Bronchial epithelial cell (primary cell): ENCODE measurements around the gene TJP2. TPM values are rescaled to one million over a fixed set of nuclear protein-coding genes. Genes with fewer than 3 reads are reported as not detected.

Source experiments
- DNase-seq: peaks from one replicate; pipeline ENCODE4 v3.0.0-alpha.2; 2010; ENCODE audit warnings: low read depth
- FAIRE-seq: peaks from 2 replicates; lab custom pipeline; 2011; peaks lifted over from hg19 to GRCh38; lab: Jason Lieb, UNC
- H3K27me3 ChIP-seq: 2 replicates; pipeline ENCODE4 v1.5.1; 2011; ENCODE audit warnings: low read length; ENCODE audit not compliant: control insufficient read depth, insufficient read depth
- H3K36me3 ChIP-seq: 2 replicates; pipeline ENCODE4 v1.5.1; 2011; ENCODE audit warnings: low read length; ENCODE audit not compliant: control insufficient read depth, insufficient read depth
- H3K4me3 ChIP-seq: 2 replicates; pipeline ENCODE4 v1.5.1; 2011; ENCODE audit warnings: mild to moderate bottlenecking, low read depth, low read length, control low read depth
- total RNA-seq: library from RNA; depleted of rRNA; stranded (reverse); fragments of >200 nt; gene quantifications from 2 replicates; pipeline ENCODE4 v1.2.1, GENCODE V29; 2014
- TF ChIP-seq, protein P1 (sequence below): IDR thresholded peaks from 2 replicates; pipeline ENCODE4 v1.5.1; 2011; ENCODE audit warnings: mild to moderate bottlenecking, moderate library complexity, low read length, control low read depth, inconsistent platforms; ENCODE audit not compliant: insufficient read depth, severe bottlenecking

Gene TJP2
- total RNA-seq, 1 donor from 2014 or later: 80.3 TPM

- FAIRE-seq: no peak
- TF ChIP-seq, protein P1, sequence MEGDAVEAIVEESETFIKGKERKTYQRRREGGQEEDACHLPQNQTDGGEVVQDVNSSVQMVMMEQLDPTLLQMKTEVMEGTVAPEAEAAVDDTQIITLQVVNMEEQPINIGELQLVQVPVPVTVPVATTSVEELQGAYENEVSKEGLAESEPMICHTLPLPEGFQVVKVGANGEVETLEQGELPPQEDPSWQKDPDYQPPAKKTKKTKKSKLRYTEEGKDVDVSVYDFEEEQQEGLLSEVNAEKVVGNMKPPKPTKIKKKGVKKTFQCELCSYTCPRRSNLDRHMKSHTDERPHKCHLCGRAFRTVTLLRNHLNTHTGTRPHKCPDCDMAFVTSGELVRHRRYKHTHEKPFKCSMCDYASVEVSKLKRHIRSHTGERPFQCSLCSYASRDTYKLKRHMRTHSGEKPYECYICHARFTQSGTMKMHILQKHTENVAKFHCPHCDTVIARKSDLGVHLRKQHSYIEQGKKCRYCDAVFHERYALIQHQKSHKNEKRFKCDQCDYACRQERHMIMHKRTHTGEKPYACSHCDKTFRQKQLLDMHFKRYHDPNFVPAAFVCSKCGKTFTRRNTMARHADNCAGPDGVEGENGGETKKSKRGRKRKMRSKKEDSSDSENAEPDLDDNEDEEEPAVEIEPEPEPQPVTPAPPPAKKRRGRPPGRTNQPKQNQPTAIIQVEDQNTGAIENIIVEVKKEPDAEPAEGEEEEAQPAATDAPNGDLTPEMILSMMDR: no peak
- Histone ChIP-seq H3K36me3 (peaks cover 2% of the 10 kb centered on the region), H3K4me3 (no peak overlapping the region), H3K27me3 (no peaks in the 10 kb centered on the region)
- DNase-seq: no peak
These were observed 37.9 kb upstream of the TJP2 start for GRCh38 chr9:69136185-69136584.

DNA sequence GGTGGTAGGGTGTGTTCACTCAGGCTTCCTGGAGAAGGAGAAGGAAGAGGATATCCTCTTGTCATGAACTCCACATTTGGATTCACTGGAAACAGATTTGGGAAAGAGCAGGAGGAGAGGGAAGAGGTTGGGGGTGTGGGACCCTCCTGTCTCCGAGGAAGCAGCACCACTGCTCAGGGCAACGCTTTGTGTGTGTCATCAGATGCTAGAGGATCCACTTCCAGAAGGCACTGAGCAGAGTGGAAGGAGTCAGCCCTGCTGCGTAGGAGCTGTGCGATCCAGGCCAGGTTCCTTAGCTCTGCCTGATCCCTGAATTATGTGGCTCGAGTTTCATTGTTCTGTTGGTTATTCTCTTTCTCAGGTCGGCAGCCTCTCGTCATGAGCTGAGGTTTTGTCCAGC lies 37.3 kb upstream of the TJP2 start:
- DNase-seq: no peak
- no peak overlapping the region for H3K4me3 ChIP-seq
- H3K36me3 ChIP-seq: peaks cover 2% of the 10 kb centered on the region
- TF ChIP-seq, protein P1: no peak
- FAIRE-seq: no peak
- no peaks in the 10 kb centered on the region for H3K27me3 ChIP-seq

DNA sequence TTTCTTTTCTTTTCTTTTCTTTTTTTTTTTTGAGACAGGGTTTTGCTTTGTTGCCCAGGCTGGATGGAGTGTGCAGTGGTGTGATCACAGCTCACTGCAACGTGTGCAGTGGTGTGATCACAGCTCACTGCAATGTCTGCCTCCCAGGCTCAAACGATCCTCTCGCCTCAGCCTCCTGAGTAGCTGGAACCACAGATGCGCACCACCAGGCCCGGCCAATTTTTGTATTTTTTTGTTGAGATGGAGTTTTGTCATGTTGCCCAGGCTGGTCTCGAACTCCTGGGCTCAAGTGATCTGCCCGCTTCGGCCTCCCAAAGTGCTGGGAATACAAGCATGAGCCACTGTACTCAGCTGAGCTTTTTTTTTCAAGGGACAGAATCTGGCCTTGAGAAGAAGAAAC lies 36.8 kb upstream of the TJP2 start:
- Histone ChIP-seq H3K36me3 (peaks cover 2% of the 10 kb centered on the region), H3K4me3 (no peak overlapping the region), H3K27me3 (no peaks in the 10 kb centered on the region)
- TF ChIP-seq, protein P1: no peak
- no peak for FAIRE-seq
- no peak for DNase-seq

DNA sequence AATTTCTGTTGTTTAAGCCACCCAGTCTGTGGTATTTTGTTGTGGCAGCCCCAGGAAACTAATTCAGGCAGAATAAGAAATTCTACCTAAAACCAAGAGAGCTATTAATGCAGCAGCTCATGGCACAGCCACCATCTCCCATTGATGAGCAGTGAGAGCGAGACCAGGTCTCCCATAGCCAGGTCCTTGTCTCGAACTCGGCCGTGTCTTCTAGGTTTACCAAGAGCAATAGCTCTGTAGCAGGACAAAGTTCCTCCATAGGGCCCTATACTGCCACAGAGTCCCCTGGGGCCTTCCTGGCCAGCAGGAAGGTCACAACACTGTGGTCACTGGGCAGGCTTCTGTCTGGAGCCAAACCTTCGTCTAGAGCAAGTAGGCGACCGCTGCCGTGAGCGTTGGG lies 34.5 kb upstream of the TJP2 start:
- H3K36me3 ChIP-seq: peaks cover 2% of the 10 kb centered on the region
- H3K4me3 ChIP-seq: no peak overlapping the region
- no peaks in the 10 kb centered on the region for H3K27me3 ChIP-seq
- no peak for DNase-seq
- TF ChIP-seq, protein P1: no peak
- no peak for FAIRE-seq

DNA sequence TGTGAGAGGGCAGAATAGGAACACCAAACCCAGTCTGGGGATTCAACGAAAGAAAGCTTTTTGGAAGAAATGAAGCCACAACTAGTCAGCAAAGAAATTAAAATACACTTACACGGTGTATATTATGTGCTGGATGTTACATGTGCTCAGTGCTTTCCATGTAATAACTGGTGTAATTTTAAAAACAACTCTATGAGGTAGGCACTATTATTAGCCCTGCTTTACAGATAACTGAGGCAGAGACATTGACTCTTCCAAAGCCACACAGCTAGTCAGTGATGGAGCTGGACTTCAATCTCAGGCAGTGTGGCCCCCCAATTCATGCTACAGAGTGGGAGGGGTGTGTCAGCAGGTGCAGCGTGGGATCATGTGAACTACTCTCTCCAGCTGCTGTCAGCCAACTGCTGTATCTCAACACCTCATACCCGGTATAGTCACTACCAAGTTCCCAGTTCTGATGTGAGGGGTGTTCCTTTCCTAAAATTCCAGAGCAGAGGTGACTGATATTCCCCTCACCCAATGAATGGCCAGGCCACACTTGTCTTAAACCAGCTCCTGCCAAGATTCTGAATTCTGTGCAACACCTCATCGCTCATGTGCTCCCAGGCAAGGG lies 33.8 kb upstream of the TJP2 start:
- no peak overlapping the region for H3K4me3 ChIP-seq
- no peaks in the 10 kb centered on the region for H3K27me3 ChIP-seq
- DNase-seq (no peak), FAIRE-seq (peak; percentile 23)
- TF ChIP-seq, protein P1: no peak
- H3K36me3 ChIP-seq: peaks cover 2% of the 10 kb centered on the region

- TF ChIP-seq, protein P1: no peak
These were observed 32.2 kb upstream of the TJP2 start for GRCh38 chr9:69141851-69142250.

More at GRCh38 chr9:69141851-69142250, 32.2 kb upstream of the TJP2 start:
- H3K27me3 ChIP-seq: no peaks in the 10 kb centered on the region
- no peak overlapping the region for H3K4me3 ChIP-seq
- H3K36me3 ChIP-seq: peaks cover 2% of the 10 kb centered on the region
- FAIRE-seq (no peak), DNase-seq (no peak)
